ENCODE data around the gene MPV17. TPM values are rescaled to one million over a fixed set of nuclear protein-coding genes. Genes with fewer than 3 reads are reported as not detected.
A peak's percentile ranks its signal among the peaks of the same experiment; 100 is the strongest.
"Not testable (repeated sequence)": the region's sequence is repeated elsewhere in the genome, so short reads cannot be mapped to it uniquely, and the experiment has no call there.

Gene MPV17
- total RNA-seq, 2 donors from 2014 or later: 58.1 to 68.1 TPM

DNA sequence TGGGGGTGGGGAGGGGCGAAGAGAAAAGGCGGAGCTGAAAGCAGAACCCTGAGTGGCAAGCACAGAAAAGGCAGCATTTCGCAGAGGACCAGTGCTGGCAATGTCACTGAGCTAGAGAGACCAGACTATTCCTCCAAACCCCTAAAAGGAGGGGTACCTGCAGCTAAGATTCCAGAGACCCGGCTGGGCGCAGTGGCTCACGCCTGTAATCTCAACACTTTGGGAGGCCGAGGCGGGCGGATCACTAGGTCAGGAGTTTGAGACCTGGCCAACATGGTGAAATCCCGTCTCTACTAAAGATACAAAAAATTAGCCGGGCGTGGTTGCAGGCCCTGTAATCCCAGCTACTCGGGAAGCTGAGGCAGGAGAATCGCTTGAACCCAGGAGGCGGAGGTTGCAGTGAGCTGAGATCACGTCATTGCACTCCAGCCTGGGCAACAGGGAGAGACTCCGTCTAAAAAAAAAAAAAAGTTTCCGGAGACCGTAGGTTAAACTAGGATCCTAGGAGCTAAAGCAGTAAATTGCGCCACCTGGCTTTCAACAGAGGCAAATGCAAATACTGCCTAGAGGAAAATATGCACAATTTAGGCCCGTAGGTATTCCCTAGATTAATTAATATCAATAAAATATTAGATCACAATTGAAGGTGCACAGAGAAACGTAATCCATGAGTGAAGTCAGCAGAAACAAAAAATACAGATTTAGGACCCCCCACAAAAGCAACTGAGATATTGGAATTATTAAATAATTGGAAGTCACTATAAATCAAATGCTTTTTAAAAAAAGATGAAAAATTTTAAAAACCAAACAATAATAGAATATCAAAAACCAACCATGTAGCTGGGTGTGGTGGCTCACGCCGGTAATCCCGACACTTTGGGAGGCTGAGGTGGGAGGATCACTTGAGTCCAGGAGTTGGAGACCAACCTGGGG lies 19.5 kb downstream of the MPV17 start:
- H3K36me3 ChIP-seq: no peaks in the 10 kb centered on the region
- no peaks in the 10 kb centered on the region for H3K27me3 ChIP-seq (replicated peaks; ENCODE audit: insufficient read depth)
- DNase-seq (ENCODE audit: low spot score) (no peak), ATAC-seq (ENCODE audit: insufficient number of reproducible peaks, low FRiP score, low read depth) (peak; percentile 78)
- no peak overlapping the region for H3K27ac ChIP-seq
- peak; percentile 80 for TF ChIP-seq CTCF (IDR thresholded peaks at IDR 0.05)
- H3K9me3 ChIP-seq: no peaks in the 10 kb centered on the region
- H3K4me3 ChIP-seq: peak overlapping the region; percentile 69
- peaks cover 5 to 20% of the 10 kb centered on the region in 2 donors for H3K4me1 ChIP-seq (ENCODE audit: control insufficient read depth in 1 of 2, low read depth in 2 of 2)

DNA sequence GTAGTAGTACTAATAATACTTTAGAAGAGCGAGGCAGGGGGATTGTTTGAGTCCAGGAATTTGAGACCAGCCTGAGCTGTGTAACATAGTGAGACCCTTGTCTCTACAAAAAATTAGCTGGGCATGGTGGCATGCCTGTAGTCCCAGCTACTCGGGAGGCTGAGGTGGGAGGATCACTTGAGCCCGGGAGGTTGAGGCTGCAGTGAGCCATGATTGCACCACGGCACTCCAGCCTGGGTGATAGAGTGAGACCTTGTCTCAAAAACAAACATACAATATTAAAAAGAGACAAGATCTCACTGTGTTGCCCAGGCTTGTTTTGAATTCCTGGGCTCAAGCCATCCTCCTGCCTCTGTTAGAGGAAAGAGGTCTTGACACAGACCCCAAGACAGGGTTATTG lies 22.3 kb downstream of the MPV17 start:
- not testable (repeated sequence) for ATAC-seq (ENCODE audit: insufficient number of reproducible peaks, low FRiP score, low read depth); H3K9me3 ChIP-seq; DNase-seq (ENCODE audit: low spot score); H3K27me3 ChIP-seq (replicated peaks; ENCODE audit: insufficient read depth); H3K4me1 ChIP-seq (ENCODE audit: control insufficient read depth in 1 of 2, low read depth in 2 of 2); H3K27ac ChIP-seq; H3K4me3 ChIP-seq; H3K36me3 ChIP-seq

DNA sequence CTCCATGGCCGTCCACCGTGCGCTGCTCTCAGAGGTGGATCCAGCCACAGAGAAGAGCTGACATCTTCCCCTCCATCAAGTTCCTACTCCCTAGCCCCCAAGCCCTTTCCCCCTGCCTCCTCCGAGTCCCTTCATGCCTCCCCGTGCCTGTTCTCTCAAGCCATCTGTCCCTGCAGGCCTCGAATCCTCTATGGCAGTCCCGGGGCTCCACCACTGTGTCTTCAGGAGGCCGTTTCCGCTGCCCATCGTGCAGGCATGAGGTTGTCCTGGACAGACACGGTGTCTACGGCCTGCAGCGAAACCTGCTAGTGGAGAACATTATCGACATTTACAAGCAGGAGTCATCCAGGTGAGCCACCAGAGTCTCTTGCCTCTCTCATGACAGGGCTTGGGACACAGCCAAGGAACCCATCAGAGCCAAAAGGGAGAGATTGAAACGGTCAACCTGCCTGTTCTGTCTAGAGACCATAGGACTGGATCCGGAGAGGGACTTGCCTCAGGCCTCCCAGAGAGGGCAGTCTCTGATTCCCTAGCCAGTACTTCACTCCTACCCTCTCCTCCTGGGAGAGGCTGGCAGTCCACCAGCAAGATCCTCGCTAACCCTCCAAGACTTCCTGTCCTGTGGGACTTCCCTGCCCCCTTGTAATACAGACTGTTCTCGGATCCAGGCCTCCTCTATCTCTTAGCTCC lies 24.4 kb downstream of the MPV17 start:
- Histone ChIP-seq H3K27me3 (replicated peaks; ENCODE audit: insufficient read depth) (no peaks in the 10 kb centered on the region), H3K9me3 (no peaks in the 10 kb centered on the region), H3K27ac (no peak overlapping the region), H3K36me3 (no peaks in the 10 kb centered on the region), H3K4me3 (no peak overlapping the region), H3K4me1 (ENCODE audit: control insufficient read depth in 1 of 2, low read depth in 2 of 2) (peaks cover 0 to 3% of the 10 kb centered on the region in 2 donors)
- DNase-seq (ENCODE audit: low spot score) (no peak), ATAC-seq (ENCODE audit: insufficient number of reproducible peaks, low FRiP score, low read depth) (no peak)
- TF ChIP-seq CTCF (IDR thresholded peaks at IDR 0.05): no peak

DNA sequence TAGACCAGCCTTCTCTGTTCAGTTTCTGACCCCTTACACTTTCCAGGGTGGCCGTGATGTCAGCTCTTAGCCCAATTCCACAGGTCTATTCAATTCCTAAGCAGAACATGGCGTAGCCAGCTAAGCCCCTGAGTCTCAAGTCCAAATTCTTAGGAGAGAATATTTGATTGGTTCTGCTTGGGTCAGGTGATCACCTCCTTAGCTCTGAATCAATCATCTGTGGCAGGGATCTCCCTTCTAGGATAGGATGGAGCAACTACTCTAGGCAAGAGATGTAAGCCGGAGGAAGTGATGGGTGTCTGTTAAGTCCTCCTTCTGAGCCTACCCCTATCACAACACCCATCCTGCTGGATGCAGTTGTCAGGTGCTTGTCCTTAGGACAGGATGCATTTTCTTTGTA lies 25.7 kb downstream of the MPV17 start:
- DNase-seq (ENCODE audit: low spot score): no peak

GRCh38 chr2:27296481-27296880 lies 26.4 kb downstream of the MPV17 start:
- H3K9me3 ChIP-seq: no peaks in the 10 kb centered on the region
- no peak overlapping the region for H3K27ac ChIP-seq
- ATAC-seq (ENCODE audit: insufficient number of reproducible peaks, low FRiP score, low read depth): no peak
- H3K4me1 ChIP-seq (ENCODE audit: control insufficient read depth in 1 of 2, low read depth in 2 of 2): peaks cover 0 to 8% of the 10 kb centered on the region in 2 donors
- no peak overlapping the region for H3K4me3 ChIP-seq
- no peak for TF ChIP-seq CTCF (IDR thresholded peaks at IDR 0.05)
- DNase-seq (ENCODE audit: low spot score): no peak
- no peaks in the 10 kb centered on the region for H3K36me3 ChIP-seq
- no peaks in the 10 kb centered on the region for H3K27me3 ChIP-seq (replicated peaks; ENCODE audit: insufficient read depth)

More for the DNA sequence above, 25.7 kb downstream of the MPV17 start:
- no peaks in the 10 kb centered on the region for H3K36me3 ChIP-seq
- no peak overlapping the region for H3K4me3 ChIP-seq
- H3K27ac ChIP-seq: no peak overlapping the region
- H3K9me3 ChIP-seq: no peaks in the 10 kb centered on the region
- TF ChIP-seq CTCF (IDR thresholded peaks at IDR 0.05): no peak
- H3K4me1 ChIP-seq (ENCODE audit: control insufficient read depth in 1 of 2, low read depth in 2 of 2): peaks cover 0 to 8% of the 10 kb centered on the region in 2 donors
- no peaks in the 10 kb centered on the region for H3K27me3 ChIP-seq (replicated peaks; ENCODE audit: insufficient read depth)
- no peak for ATAC-seq (ENCODE audit: insufficient number of reproducible peaks, low FRiP score, low read depth)
